ENCODE data around the gene HSFX4. TPM values are rescaled to one million over a fixed set of nuclear protein-coding genes. Genes with fewer than 3 reads are reported as not detected.

Gene HSFX4
- total and polyA plus RNA-seq, 9 of the 15 experiments (the other 6 are each of a cell fraction or from before 2014, with no cell fraction given), result 0.10 to 0.24 (median 0.14) TPM; not detected in 6

DNA sequence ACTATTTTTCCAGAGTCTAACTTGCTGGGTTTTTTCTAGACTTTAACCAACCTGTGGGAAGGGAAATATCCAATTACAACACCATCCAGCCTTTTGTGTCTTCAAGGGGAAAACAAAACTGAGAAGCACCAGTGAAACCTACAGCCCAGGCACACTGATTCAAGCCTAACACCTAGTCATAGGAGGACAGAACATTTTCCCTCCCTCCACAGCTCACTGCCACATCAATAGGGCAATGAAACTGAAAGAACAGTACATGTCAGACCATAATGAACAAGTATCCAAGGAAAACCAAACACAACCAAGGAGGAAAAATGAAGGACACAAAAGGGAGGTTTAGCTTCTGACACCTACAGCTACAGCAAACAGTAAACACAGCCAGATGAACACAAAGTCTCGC lies 30.8 kb upstream of the HSFX4 start (continued):
- no peak for TF ChIP-seq SMARCE1 (IDR thresholded peaks at IDR 0.05)

DNA sequence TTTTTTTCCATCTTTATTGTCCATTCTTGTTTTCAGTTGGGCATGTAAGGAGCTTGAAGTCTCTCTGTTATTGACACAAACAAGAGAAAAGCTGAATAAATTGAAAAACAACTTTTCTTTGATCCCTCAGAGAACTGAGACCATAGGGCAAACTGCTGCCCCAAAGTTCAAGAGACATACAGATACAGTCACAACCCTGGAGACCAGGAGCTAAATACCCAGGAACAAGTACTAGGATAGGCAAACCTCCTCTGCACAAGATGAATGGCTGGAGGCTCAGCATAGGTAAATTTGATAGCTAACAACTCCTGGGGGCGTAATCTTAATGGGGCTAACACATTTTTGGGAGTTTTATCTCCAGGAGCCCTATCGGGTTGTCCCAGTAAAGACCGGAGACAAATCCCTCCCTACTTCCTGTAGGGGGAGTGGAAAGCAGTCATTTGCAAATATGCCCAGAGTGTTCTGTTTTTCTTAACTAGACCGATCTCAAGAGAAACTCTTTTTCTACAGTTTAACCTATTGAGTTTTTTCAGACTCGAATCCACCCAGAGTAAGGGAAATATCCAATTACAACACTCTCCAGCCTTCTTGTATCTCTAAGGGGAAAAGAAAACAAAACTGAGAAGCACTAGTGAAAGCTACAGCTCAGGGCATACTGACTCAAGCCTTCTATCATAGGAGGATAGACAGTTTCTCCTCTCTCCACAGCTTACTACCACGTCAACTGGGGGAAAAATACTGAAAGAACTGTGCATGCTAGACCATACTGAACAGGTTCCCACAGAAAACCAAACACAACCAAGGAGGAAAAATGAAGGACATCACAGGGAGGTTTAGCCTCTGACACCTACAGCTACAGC lies 25.3 kb upstream of the HSFX4 start:
- no peaks in the 10 kb centered on the region for H3K79me2 ChIP-seq (ENCODE audit: control insufficient read depth, insufficient read depth, low read length)
- ATAC-seq (peak; percentile 94), DNase-seq (ENCODE audit: extremely low read depth in 1 of 4, low spot score in 3 of 4) (peak; percentile 36 to 71 (median 56)), FAIRE-seq (no peak)
- 4% methylated on average over 6 of the region's 6 CpGs for WGBS (ENCODE audit: insufficient coverage, low coverage, missing lambda C conversion rate)
- peak overlapping the region in 1 of 2 experiments; percentile 44; a peak in 2 of 4 replicates for H3K9ac ChIP-seq (ENCODE audit: insufficient read depth in 1 of 2, low read depth in 2 of 2, low read length in 2 of 2)
- H4K20me1 ChIP-seq (replicated peaks; ENCODE audit: control insufficient read depth, insufficient read depth, low read length), result no peaks in the 10 kb centered on the region
- no peaks in the 10 kb centered on the region; a peak in 2 of 5 replicates for H3K4me1 ChIP-seq (replicated peaks in 1 of 2; ENCODE audit: control insufficient read depth in 2 of 2, insufficient read depth in 2 of 2, low read length in 2 of 2)
- no peaks in the 10 kb centered on the region for H3K36me3 ChIP-seq (ENCODE audit: control insufficient read depth, insufficient read depth, low read length)
- in situ Hi-C loops (cut with MboI), result no loop called here
- no peak overlapping the region for H3K4me3 ChIP-seq
- peak overlapping the region; percentile 66 for H3K4me2 ChIP-seq (ENCODE audit: insufficient read depth, low read length)
- H2AFZ ChIP-seq (ENCODE audit: low read depth, low read length), result peak overlapping the region; percentile 90
- CTCF ChIA-PET (ENCODE audit: low intra/inter-chr PET ratio), result no interaction called here
- intact Hi-C loops (cut with micrococcal nuclease), result no loop called here
- no peaks in the 10 kb centered on the region for H3K9me1 ChIP-seq (ENCODE audit: control insufficient read depth, insufficient read depth, low read length)
- H3K9me3 ChIP-seq (replicated peaks; ENCODE audit: control insufficient read depth, insufficient read depth, low read depth, low read length), result no peaks in the 10 kb centered on the region
- POLR2A ChIA-PET, result no interaction called here
- no peaks in the 10 kb centered on the region for H3K27me3 ChIP-seq (ENCODE audit: control insufficient read depth in 2 of 2, insufficient read depth in 2 of 2, low read length in 2 of 2)
- BruUV-seq (replicated peaks), result no TSS peak
- H3K27ac ChIP-seq (ENCODE audit: extremely low read depth, low read depth, low read length), result peak overlapping the region; percentile 69
- TF ChIP-seq POU5F1 (IDR thresholded peaks at IDR 0.05; ENCODE audit: borderline replicate concordance, low read depth, low read length, partially characterized antibody), result no peak
- TF ChIP-seq E2F3 (CRISPR knock-in tag; IDR thresholded peaks at IDR 0.05), result no peak
- TF ChIP-seq DPF2 (IDR thresholded peaks at IDR 0.05), result peak; percentile 46
- TF ChIP-seq NFXL1 (CRISPR knock-in tag; IDR thresholded peaks at IDR 0.05), result no peak
- no peak for TF ChIP-seq XRCC5 (IDR thresholded peaks at IDR 0.05; ENCODE audit: low read depth, low read length)
- TF ChIP-seq MECOM (CRISPR knock-in tag; IDR thresholded peaks at IDR 0.05), result no peak
- TF ChIP-seq CBFA2T2 (conservative IDR thresholded peaks at IDR 0.05), result peak; percentile 51
- no peak for TF ChIP-seq RBM34 (IDR thresholded peaks at IDR 0.05; ENCODE audit: borderline replicate concordance, insufficient read depth, low read length)
- peak; percentile 19 for TF ChIP-seq CTCFL (IDR thresholded peaks at IDR 0.05; ENCODE audit: borderline replicate concordance, insufficient read depth, low read depth, low read length, poor library complexity, severe bottlenecking)
- no peak for TF ChIP-seq SREBF2 (CRISPR knock-in tag; IDR thresholded peaks at IDR 0.05)
- TF ChIP-seq SMARCE1 (IDR thresholded peaks at IDR 0.05), result peak; percentile 23; the same call in 1 of the 2 replicates
- TF ChIP-seq, protein P1, sequence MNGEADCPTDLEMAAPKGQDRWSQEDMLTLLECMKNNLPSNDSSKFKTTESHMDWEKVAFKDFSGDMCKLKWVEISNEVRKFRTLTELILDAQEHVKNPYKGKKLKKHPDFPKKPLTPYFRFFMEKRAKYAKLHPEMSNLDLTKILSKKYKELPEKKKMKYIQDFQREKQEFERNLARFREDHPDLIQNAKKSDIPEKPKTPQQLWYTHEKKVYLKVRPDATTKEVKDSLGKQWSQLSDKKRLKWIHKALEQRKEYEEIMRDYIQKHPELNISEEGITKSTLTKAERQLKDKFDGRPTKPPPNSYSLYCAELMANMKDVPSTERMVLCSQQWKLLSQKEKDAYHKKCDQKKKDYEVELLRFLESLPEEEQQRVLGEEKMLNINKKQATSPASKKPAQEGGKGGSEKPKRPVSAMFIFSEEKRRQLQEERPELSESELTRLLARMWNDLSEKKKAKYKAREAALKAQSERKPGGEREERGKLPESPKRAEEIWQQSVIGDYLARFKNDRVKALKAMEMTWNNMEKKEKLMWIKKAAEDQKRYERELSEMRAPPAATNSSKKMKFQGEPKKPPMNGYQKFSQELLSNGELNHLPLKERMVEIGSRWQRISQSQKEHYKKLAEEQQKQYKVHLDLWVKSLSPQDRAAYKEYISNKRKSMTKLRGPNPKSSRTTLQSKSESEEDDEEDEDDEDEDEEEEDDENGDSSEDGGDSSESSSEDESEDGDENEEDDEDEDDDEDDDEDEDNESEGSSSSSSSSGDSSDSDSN (IDR thresholded peaks at IDR 0.05; ENCODE audit: borderline replicate concordance in 1 of 2, low read depth in 2 of 2, low read length in 2 of 2), result no peak
- peak; percentile 38; the same call in 1 of the 2 replicates for TF ChIP-seq TEAD4 (IDR thresholded peaks at IDR 0.05; ENCODE audit: low read length)
- no peak for TF ChIP-seq TEAD4 (CRISPR knock-in tag; IDR thresholded peaks at IDR 0.05; ENCODE audit: borderline replicate concordance)
- TF ChIP-seq SP1 (CRISPR knock-in tag; IDR thresholded peaks at IDR 0.05), result no peak

All from K562 (cell line).